Suprapubic skin (tissue), 3 donors: Measurements from ENCODE around the gene USP20.

Experiments used
- POLR2A ChIP-seq, 2 donors: fragments of 450-650 bp; IDR thresholded peaks; one replicate each; pipeline ENCODE4 v1.6.1; 2017; ENCODE audit warnings: antibody characterized with exemption in 2 of 2, mild to moderate bottlenecking in 2 of 2, moderate library complexity in 2 of 2
- TF ChIP-seq, protein P1 (sequence below), 2 donors: fragments of 200-600 bp in 1 of 2; fragments of 450-650 bp in 1 of 2; sonication (generic) in 1 of 2; IDR thresholded peaks; one replicate each; pipeline ENCODE4 v1.5.1; 2016 to 2019; ENCODE audit warnings: antibody characterized with exemption in 2 of 2, mild to moderate bottlenecking in 1 of 2, moderate library complexity in 1 of 2

DNA sequence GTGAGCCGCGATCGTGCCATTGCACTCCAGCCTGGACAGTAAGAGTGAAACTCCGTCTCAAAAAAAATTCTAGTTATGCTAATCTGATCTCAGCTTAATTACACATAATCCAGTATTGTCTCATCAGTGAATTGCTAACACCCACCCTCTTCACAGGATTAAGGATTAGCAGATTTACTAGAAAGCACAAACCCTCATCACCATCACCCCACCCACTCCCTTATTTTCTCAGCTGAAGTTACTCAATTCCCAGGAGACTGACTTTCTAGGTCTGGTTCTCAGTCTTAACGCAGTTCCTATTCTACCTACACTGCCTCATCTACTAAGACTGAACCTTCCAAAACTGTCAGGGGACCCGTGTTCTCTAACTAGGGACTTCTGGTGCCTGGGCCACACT, 23.3 kb upstream of the USP20 start:
- TF ChIP-seq, protein P1, sequence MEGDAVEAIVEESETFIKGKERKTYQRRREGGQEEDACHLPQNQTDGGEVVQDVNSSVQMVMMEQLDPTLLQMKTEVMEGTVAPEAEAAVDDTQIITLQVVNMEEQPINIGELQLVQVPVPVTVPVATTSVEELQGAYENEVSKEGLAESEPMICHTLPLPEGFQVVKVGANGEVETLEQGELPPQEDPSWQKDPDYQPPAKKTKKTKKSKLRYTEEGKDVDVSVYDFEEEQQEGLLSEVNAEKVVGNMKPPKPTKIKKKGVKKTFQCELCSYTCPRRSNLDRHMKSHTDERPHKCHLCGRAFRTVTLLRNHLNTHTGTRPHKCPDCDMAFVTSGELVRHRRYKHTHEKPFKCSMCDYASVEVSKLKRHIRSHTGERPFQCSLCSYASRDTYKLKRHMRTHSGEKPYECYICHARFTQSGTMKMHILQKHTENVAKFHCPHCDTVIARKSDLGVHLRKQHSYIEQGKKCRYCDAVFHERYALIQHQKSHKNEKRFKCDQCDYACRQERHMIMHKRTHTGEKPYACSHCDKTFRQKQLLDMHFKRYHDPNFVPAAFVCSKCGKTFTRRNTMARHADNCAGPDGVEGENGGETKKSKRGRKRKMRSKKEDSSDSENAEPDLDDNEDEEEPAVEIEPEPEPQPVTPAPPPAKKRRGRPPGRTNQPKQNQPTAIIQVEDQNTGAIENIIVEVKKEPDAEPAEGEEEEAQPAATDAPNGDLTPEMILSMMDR (IDR thresholded peaks at IDR 0.05) = no peak
- no peak for TF ChIP-seq POLR2A (IDR thresholded peaks at IDR 0.05)
